Lower leg skin (tissue), 3 donors: ENCODE data around the gene MRPS11.

Experiments used
- POLR2A ChIP-seq, 2 donors: fragments of 450-650 bp; IDR thresholded peaks; one replicate each; pipeline ENCODE4 v1.6.1; 2016 to 2017; ENCODE audit warnings: antibody characterized with exemption in 2 of 2, mild to moderate bottlenecking in 1 of 2, moderate library complexity in 1 of 2
- TF ChIP-seq, protein P1 (sequence below), 3 donors: fragments of 450-650 bp; IDR thresholded peaks; one replicate each; pipeline ENCODE4 v1.5.1; 2016; ENCODE audit warnings: antibody characterized with exemption in 3 of 3, mild to moderate bottlenecking in 3 of 3, moderate library complexity in 2 of 3

DNA sequence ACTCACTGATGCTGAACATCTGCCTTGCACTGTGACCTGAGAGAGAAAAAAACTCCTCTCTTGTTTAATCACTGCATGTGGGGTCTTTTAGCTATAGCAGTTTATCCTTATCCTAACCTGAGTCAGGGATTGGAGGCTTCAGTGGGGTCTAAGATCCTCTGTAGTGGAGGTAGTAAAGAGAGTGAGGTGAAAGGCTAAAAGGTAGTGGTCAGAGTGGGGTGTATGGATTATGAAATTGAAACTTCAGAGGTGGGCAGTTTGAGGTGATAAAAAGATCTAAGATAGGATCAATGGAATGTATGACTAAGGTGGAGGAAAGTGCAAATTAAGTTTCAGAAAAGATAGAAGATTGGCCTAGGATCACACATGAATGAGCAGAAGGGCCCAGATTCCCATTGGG, 42.5 kb downstream of the MRPS11 start:
- TF ChIP-seq, protein P1, sequence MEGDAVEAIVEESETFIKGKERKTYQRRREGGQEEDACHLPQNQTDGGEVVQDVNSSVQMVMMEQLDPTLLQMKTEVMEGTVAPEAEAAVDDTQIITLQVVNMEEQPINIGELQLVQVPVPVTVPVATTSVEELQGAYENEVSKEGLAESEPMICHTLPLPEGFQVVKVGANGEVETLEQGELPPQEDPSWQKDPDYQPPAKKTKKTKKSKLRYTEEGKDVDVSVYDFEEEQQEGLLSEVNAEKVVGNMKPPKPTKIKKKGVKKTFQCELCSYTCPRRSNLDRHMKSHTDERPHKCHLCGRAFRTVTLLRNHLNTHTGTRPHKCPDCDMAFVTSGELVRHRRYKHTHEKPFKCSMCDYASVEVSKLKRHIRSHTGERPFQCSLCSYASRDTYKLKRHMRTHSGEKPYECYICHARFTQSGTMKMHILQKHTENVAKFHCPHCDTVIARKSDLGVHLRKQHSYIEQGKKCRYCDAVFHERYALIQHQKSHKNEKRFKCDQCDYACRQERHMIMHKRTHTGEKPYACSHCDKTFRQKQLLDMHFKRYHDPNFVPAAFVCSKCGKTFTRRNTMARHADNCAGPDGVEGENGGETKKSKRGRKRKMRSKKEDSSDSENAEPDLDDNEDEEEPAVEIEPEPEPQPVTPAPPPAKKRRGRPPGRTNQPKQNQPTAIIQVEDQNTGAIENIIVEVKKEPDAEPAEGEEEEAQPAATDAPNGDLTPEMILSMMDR (IDR thresholded peaks at IDR 0.05) = no peak
- no peak for TF ChIP-seq POLR2A (IDR thresholded peaks at IDR 0.05)
